Camera-type eye (tissue), 1 donor: ENCODE measurements around the gene CHST5. TPM values are rescaled to one million over a fixed set of nuclear protein-coding genes. Genes with fewer than 3 reads are reported as not detected.

Experiments
- total RNA-seq: library from RNA; depleted of rRNA; stranded (reverse); fragments of >200 nt; gene quantifications from one replicate; pipeline ENCODE4 v1.2.3, GENCODE V29; 2014

Gene CHST5
- 1.6 TPM for total RNA-seq

DNA sequence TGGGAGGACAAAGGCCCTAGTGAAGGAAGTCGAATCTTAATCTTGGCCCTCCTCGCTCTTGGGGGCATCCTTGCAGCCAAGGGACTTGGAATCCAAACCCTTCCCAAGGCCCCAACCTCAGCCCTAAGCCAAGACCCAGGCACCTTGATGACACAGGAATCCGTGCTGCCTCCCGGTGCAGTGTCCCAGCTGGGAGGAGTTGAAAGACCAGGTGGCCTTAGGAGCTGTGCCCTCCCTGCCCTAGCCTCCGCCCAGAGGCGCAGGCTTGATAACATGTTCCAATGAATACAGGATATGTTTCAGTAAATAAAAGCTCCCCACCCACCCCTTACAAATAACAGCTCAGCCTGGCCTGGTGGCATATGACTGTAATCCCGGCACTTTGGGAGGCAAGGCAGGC, at the start of gene CHST5:
CHST5 (minus strand) TSS at position 208 of the 400 bp plus-strand sequence. CDS start 5,724 bp downstream, outside the sequence.

DNA sequence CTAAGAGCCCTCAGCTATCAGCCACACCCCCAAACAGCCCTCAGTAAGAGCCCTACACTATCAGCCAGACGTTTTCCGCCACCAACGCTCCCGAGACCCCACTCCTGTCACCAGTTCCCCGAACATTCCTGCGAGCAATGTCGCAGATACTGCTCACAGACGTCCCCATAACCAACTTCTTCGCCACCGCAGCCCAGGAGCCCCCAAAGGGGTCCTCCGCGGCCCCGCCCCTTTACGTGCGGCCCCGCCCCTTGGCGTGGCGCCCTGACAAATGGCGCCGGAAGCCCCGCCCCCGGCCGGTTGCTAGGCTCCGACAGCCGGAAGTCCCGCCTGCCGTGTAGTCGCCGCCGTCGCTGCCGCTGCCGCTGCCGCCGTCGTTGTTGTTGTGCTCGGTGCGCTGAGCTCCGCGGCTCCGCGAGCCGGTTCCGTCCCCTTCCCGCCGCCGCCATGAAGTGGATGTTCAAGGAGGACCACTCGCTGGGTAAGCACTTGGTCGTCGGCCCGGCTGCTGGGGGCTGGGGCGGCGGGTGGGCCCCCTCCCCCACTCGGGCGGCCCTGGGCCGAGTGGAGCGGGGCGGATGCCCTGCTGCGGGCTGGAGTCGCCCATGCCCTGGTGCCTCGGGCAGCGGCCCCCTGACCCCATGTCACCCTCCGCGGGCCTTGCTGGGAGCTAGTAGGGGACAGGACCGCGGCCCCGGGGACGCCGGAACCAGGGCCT, 30.3 kb upstream of the CHST5 start, which contains the start of gene GABARAPL2:
GABARAPL2 (plus strand) TSS at position 340 of the 718 bp plus-strand sequence; CDS start at position 448, 108 bp downstream.

DNA sequence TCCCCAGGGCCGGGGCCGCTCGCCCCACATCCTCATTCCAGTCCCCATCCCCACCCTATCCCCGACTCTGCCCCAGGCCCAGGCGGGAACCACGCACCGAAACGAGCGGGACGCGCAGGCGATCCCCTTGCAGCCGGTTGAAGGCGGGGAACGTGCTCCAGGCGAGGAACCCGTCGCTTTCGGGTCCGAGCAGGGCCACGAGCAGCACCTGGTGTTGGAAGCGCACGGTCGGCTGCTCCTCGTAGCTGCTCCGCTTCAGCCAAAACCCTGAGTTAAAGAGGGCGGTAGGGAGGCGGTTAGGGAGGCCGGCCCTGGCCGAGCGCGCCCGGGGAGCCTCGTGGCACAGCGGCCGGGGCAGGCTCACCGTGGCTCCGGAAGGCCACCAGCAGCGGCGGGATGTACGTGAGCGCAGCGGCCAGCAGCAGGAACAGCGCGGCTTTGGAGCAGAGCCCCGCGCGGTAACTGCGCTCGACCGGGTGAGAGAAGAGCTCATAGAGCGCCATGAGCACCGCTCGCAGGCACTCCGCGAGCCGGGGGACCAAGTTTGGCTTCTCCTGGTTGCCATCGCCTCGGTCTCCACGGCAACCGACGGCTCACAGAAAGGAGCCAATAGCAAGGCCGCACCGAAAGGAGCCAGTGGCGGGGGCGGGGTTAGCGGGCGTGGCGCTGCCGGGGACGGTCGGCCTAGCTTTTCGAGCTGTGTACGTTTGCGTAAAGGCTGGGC, 20.0 kb upstream of the CHST5 start, which contains the start of gene TMEM231:
TMEM231 (minus strand) TSS at position 546 of the 724 bp plus-strand sequence; CDS start at position 503, 43 bp downstream.

DNA sequence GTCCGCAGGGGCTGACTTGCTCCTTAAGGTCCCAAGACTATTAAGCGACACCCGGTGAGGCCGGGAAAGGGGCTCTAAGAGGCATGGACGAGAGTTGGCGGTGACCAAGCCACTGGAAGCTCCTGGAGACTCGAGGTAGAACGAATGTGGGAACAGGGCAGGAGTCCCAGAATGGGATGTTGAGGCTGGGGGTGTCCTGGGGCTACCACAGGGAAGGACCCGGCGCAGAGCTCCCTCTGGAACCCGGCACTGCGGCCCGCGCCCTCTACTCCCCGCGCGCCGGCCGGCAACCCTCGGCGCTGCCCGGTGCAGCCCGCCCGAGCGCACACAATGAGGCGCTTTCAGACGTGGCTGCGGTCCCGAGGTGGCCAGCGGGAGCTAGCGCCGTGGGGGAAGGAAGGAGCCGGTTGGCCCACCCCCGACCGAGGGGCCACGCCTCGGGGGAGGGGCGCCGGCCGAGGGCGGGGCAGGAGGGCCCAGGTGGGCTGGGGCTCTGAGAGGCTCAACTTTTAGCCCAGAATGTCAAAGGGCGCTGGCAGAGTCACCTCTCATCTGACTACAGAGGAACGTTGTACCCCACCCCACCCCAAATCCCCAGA, 40.7 kb downstream of the CHST5 start, which contains the start of gene CHST6:
CHST6 (minus strand) TSS at position 366 of the 599 bp plus-strand sequence. CDS start 15,613 bp downstream, outside the sequence.

Other genes starting within 250 kb of the CHST5 start
- 110 TPM for gene CFDP1, start 102.6 kb downstream of the CHST5 start, total RNA-seq
- gene TMEM170A, start 71.4 kb downstream of the CHST5 start, total RNA-seq: 60.4 TPM
- gene CHST6, start 40.7 kb downstream of the CHST5 start, total RNA-seq: 2.7 TPM
- gene TMEM231, start 20.1 kb upstream of the CHST5 start, total RNA-seq: 26.7 TPM
- gene GABARAPL2, start 30.3 kb upstream of the CHST5 start, total RNA-seq: 125 TPM
- gene ADAT1, start 87.2 kb upstream of the CHST5 start, total RNA-seq: 59.6 TPM
- 97.9 TPM for gene KARS1, start 111.6 kb upstream of the CHST5 start, total RNA-seq
- gene TERF2IP, start 111.7 kb upstream of the CHST5 start, total RNA-seq: 167 TPM
- gene CPHXL2, start 140.9 kb upstream of the CHST5 start, total RNA-seq: not detected
- gene DUXB, start 165.4 kb upstream of the CHST5 start, total RNA-seq: not detected
- gene CPHXL, start 190.4 kb upstream of the CHST5 start, total RNA-seq: not detected